Suprapubic skin (tissue), 4 donors: ENCODE data around the gene TMEM131L.

Source experiments
- EP300 ChIP-seq: sonication (generic); formaldehyde crosslinking; IDR thresholded peaks from one replicate; pipeline ENCODE4 v1.6.1; 2017; ENCODE audit warnings: antibody characterized with exemption
- POLR2A ChIP-seq, 2 donors: fragments of 450-650 bp; IDR thresholded peaks; one replicate each; pipeline ENCODE4 v1.6.1; 2017; ENCODE audit warnings: antibody characterized with exemption in 2 of 2, mild to moderate bottlenecking in 2 of 2, moderate library complexity in 2 of 2
- POLR2AphosphoS5 ChIP-seq, 3 donors: sonication (generic); formaldehyde crosslinking; IDR thresholded peaks; one replicate each; pipeline ENCODE4 v1.6.1; 2017; ENCODE audit warnings: antibody characterized with exemption in 3 of 3
- TF ChIP-seq, protein P1 (sequence below), 2 donors: fragments of 200-600 bp in 1 of 2; fragments of 450-650 bp in 1 of 2; sonication (generic) in 1 of 2; IDR thresholded peaks; one replicate each; pipeline ENCODE4 v1.5.1; 2016 to 2019; ENCODE audit warnings: antibody characterized with exemption in 2 of 2, mild to moderate bottlenecking in 1 of 2, moderate library complexity in 1 of 2

DNA sequence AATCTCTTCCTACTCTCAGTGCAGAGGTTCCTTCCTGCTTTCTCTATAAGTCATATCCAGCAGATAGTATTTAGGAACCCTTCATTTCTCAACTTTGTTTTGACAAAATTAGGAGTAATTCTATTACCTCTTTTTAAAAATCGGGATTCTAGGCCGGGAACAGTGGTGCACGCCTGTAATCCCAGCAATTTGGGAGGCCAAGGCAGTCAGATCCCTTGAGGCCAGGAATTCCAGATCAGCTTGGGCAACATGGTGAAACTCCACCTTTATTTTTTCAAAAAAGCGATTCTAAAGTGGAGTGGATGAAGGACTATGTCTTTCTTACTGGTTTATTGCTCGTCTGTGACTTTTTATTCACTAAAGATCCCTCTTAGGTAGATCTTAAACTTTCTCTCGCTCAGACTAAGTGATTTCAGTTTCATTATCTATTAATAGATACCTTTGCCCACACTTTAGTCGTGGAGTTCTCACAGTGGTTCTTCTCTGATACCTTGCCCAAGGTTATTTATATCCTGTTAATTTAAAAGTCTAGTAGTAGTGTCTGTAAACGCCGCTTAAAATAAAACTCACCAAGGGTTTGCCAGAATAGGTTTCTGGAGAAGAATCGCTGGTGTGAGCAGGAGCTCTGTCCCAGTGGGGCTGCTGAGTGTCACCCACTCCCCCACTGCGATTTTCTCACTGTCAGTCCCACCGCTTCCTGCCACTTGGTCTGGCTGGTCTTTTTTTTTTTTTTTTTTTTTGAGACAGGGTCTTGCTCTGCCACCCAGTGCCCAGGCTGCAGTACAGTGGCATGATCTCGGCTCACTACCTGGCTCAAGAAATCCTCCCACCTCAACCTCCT, 27.0 kb upstream of the TMEM131L start:
- TF ChIP-seq, protein P1, sequence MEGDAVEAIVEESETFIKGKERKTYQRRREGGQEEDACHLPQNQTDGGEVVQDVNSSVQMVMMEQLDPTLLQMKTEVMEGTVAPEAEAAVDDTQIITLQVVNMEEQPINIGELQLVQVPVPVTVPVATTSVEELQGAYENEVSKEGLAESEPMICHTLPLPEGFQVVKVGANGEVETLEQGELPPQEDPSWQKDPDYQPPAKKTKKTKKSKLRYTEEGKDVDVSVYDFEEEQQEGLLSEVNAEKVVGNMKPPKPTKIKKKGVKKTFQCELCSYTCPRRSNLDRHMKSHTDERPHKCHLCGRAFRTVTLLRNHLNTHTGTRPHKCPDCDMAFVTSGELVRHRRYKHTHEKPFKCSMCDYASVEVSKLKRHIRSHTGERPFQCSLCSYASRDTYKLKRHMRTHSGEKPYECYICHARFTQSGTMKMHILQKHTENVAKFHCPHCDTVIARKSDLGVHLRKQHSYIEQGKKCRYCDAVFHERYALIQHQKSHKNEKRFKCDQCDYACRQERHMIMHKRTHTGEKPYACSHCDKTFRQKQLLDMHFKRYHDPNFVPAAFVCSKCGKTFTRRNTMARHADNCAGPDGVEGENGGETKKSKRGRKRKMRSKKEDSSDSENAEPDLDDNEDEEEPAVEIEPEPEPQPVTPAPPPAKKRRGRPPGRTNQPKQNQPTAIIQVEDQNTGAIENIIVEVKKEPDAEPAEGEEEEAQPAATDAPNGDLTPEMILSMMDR (IDR thresholded peaks at IDR 0.05), result no peak
- TF ChIP-seq POLR2A (IDR thresholded peaks at IDR 0.05) (no peak), POLR2AphosphoS5 (IDR thresholded peaks at IDR 0.05) (no peak), EP300 (no peak)
